GM12892 (cell line): ENCODE measurements around the gene MIF4GD.

Source experiments
- POLR2A ChIP-seq: IDR thresholded peaks from 2 replicates; pipeline ENCODE4 v1.6.1; 2011; ENCODE audit warnings: low read depth, low read length, control low read depth
- TAF1 ChIP-seq: IDR thresholded peaks from 2 replicates; pipeline ENCODE4 v1.6.1; 2011; ENCODE audit warnings: low read depth, mild to moderate bottlenecking, control low read depth, low read length, borderline replicate concordance

DNA sequence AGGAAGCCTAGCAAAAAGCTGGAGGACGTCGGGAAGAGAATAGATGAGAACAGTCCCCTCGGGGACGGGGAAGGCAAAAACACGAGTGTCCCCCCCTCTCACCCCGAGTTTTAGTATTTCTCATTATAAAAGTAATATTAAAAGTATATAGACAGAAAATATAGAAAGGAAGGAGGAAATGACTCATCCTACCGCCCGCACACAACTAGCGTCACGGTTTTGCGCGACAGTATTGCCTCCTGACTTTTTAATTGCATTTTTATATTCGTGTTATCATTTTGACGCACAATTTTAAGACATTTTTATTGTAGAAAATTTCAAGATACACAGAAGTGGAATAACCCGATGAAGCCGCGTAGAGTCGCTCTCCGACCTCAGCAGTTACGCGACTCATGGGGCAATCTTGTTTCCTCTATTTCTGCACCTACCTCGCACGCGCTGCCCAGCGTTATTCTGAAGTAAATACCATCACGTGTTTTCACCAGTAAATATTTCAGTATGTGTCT, 18.9 kb upstream of the MIF4GD start:
- TF ChIP-seq POLR2A = no peak
- no peak for TF ChIP-seq TAF1
